GM04504 (cell line): ENCODE results near the gene RUNX2.

ENCODE experiments used
- DNase-seq: peaks from one replicate; pipeline ENCODE4 v3.0.0-alpha.2; 2012; ENCODE audit warnings: low read depth

The RUNX2 gene

GRCh38 chr6:45415315-45415714 lies 87.2 kb downstream of the RUNX2 start:
- DNase-seq: no peak

- DNase-seq: no peak
Observed at GRCh38 chr6:45415788-45416518, 87.8 kb downstream of the RUNX2 start.

GRCh38 chr6:45416700-45417099 lies 88.6 kb downstream of the RUNX2 start:
- no peak for DNase-seq

- DNase-seq: no peak
Observed at GRCh38 chr6:45417436-45417835, 89.3 kb downstream of the RUNX2 start.

GRCh38 chr6:45419571-45420082 lies 91.5 kb downstream of the RUNX2 start:
- DNase-seq: no peak

GRCh38 chr6:45420083-45420908 lies 92.2 kb downstream of the RUNX2 start:
- DNase-seq: no peak

GRCh38 chr6:45420909-45421708 lies 93.0 kb downstream of the RUNX2 start:
- no peak for DNase-seq

- DNase-seq: no peak
Observed at GRCh38 chr6:45421709-45422502, 93.8 kb downstream of the RUNX2 start.

- DNase-seq: no peak
Observed at GRCh38 chr6:45422503-45423110, 94.5 kb downstream of the RUNX2 start.

- DNase-seq: no peak
Observed at GRCh38 chr6:45423111-45423823, 95.1 kb downstream of the RUNX2 start.

- DNase-seq: no peak
Observed at GRCh38 chr6:45423824-45424450, 95.8 kb downstream of the RUNX2 start.

- DNase-seq: no peak
Observed at GRCh38 chr6:45424451-45424861, 96.3 kb downstream of the RUNX2 start.

- DNase-seq: no peak
Observed at GRCh38 chr6:45426251-45426650, 98.1 kb downstream of the RUNX2 start.

- DNase-seq: no peak
Observed at GRCh38 chr6:45427726-45428125, 99.6 kb downstream of the RUNX2 start.

- no peak for DNase-seq
Observed at GRCh38 chr6:45428727-45429126, 100.6 kb downstream of the RUNX2 start.

- DNase-seq: no peak
Observed at GRCh38 chr6:45430590-45431202, 102.6 kb downstream of the RUNX2 start.

- no peak for DNase-seq
Observed at GRCh38 chr6:45431317-45432065, 103.4 kb downstream of the RUNX2 start.

- no peak for DNase-seq
Observed at GRCh38 chr6:45432977-45433376, 104.8 kb downstream of the RUNX2 start.
